ENCODE data around the gene COX6A1.

Gene COX6A1

DNA sequence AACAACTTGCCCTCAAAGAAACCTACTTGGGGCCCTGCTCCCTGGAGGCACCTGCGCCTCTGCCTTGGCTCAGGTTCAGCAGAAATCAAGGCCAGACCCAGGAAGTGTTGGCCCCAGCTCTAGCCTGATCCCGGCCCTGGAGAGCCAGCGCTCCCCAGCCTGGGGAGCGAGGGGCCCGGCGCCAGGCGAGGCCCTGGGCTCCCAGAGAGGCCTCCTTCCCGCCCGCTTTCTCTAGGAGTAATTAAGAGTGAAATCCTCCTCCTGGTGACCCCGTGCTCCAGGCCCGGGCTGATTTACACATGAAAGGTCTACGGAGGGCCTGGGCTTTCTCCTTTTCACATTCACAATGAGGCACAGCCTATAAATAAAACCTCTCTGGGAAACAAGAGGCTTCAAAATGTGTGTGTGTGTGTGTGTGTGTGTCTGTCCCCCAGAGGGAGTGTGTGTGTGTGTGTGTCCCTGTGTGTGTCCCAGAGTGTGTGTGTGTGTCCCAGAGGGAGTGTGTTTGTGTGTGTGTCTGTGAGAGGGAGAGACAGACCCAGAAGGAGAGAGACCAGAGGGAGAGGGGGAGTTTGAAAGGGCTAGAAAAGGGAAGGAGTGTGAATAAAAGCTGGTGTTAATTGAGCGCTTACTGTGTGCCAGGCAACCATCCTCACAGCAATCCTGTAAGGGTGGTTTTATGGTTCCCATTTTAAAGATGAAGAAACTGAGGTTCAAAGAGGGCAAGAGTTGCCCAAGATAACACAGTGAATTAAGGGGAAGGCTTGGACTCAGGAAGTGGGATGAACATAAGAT, 23.8 kb upstream of the COX6A1 start:
- no peaks in the 10 kb centered on the region for H4K20me1 ChIP-seq (ENCODE audit: control insufficient read depth, insufficient read depth, low read depth, low read length)
- H3K9me2 ChIP-seq (replicated peaks; ENCODE audit: control insufficient read depth, low read length) = no peaks in the 10 kb centered on the region
- H3K4me1 ChIP-seq (ENCODE audit: control insufficient read depth, low read length) = no peaks in the 10 kb centered on the region
- 0 out of 2 replicates have a peak, but pooled peaks cover 3% of the 10 kb centered on the region for H3K27me3 ChIP-seq (ENCODE audit: control insufficient read depth, low read length)
- no peaks in the 10 kb centered on the region; the same call in 1 of the 2 replicates for H3F3A ChIP-seq (ENCODE audit: control insufficient read depth, insufficient read depth)
- no peak overlapping the region for H3K27ac ChIP-seq (ENCODE audit: low read depth, low read length)
- no peak overlapping the region for H3K4me3 ChIP-seq (ENCODE audit: low read length)
- no peaks in the 10 kb centered on the region for H3K79me2 ChIP-seq (ENCODE audit: control insufficient read depth, low read length)
- TF ChIP-seq, protein P1, sequence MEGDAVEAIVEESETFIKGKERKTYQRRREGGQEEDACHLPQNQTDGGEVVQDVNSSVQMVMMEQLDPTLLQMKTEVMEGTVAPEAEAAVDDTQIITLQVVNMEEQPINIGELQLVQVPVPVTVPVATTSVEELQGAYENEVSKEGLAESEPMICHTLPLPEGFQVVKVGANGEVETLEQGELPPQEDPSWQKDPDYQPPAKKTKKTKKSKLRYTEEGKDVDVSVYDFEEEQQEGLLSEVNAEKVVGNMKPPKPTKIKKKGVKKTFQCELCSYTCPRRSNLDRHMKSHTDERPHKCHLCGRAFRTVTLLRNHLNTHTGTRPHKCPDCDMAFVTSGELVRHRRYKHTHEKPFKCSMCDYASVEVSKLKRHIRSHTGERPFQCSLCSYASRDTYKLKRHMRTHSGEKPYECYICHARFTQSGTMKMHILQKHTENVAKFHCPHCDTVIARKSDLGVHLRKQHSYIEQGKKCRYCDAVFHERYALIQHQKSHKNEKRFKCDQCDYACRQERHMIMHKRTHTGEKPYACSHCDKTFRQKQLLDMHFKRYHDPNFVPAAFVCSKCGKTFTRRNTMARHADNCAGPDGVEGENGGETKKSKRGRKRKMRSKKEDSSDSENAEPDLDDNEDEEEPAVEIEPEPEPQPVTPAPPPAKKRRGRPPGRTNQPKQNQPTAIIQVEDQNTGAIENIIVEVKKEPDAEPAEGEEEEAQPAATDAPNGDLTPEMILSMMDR (IDR thresholded peaks at IDR 0.05; ENCODE audit: low read depth, low read length, poor library complexity, severe bottlenecking) = no peak
- no peak for TF ChIP-seq EZH2phosphoT487 (IDR thresholded peaks at IDR 0.05; ENCODE audit: borderline replicate concordance, low read length)
- H3K36me3 ChIP-seq (ENCODE audit: control insufficient read depth, low read length) = no peaks in the 10 kb centered on the region
- no peak overlapping the region for H3K4me2 ChIP-seq (ENCODE audit: low read length)
- no peaks in the 10 kb centered on the region for H3K9me3 ChIP-seq (ENCODE audit: control insufficient read depth, insufficient read depth, low read length)

- no peaks in the 10 kb centered on the region for H3K9me3 ChIP-seq (ENCODE audit: control insufficient read depth, insufficient read depth, low read length)
- H3K4me1 ChIP-seq (ENCODE audit: control insufficient read depth, low read length) = no peaks in the 10 kb centered on the region
- TF ChIP-seq EZH2phosphoT487 (IDR thresholded peaks at IDR 0.05; ENCODE audit: borderline replicate concordance, low read length) = no peak
- TF ChIP-seq, protein P1 (IDR thresholded peaks at IDR 0.05; ENCODE audit: low read depth, low read length, poor library complexity, severe bottlenecking) = no peak
- H3K4me2 ChIP-seq (ENCODE audit: low read length) = no peak overlapping the region
- no peaks in the 10 kb centered on the region for H4K20me1 ChIP-seq (ENCODE audit: control insufficient read depth, insufficient read depth, low read depth, low read length)
- no peaks in the 10 kb centered on the region; the same call in 1 of the 2 replicates for H3F3A ChIP-seq (ENCODE audit: control insufficient read depth, insufficient read depth)
- H3K27ac ChIP-seq (ENCODE audit: low read depth, low read length) = no peak overlapping the region
- H3K27me3 ChIP-seq (ENCODE audit: control insufficient read depth, low read length) = 0 out of 2 replicates have a peak, but pooled peaks cover 3% of the 10 kb centered on the region
- H3K9me2 ChIP-seq (replicated peaks; ENCODE audit: control insufficient read depth, low read length) = no peaks in the 10 kb centered on the region
- no peaks in the 10 kb centered on the region for H3K79me2 ChIP-seq (ENCODE audit: control insufficient read depth, low read length)
- no peaks in the 10 kb centered on the region for H3K36me3 ChIP-seq (ENCODE audit: control insufficient read depth, low read length)
- H3K4me3 ChIP-seq (ENCODE audit: low read length) = no peak overlapping the region
Measured at GRCh38 chr12:120416490-120417216, 21.3 kb upstream of the COX6A1 start.

DNA sequence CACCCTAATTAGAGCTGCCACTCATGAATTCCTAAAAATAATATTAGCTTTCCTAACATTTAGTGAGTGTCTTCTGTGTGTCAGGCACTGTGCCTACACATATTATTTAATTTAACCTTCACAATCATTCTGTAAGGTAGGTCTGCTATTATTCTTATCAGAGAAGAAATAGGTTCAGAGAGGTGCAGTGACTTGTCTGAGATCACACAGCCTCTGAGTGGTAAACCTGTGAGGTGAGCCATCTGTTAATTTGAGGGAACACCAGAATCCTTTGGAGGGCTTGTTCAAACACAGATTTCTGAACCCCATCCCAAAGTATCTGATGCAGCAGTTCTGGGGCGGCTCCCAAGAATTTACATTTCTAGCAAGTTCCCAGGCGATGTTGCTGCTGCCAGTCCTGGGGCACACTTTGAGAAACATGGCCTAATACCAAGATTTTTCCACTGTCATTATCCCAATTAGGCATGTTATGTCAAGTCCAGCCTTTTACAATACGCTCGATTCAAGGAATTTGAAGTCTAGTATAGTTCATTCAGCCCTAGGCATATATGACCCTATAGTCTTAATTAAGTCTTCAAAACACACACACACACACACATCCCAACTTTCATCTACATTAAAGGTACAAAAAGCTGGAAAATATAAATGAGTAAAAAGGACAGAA, 19.9 kb upstream of the COX6A1 start:
- Histone ChIP-seq H3F3A (ENCODE audit: control insufficient read depth, insufficient read depth) (no peaks in the 10 kb centered on the region; the same call in 1 of the 2 replicates), H3K4me2 (ENCODE audit: low read length) (no peak overlapping the region), H3K27ac (ENCODE audit: low read depth, low read length) (no peak overlapping the region), H3K4me1 (ENCODE audit: control insufficient read depth, low read length) (no peaks in the 10 kb centered on the region), H3K4me3 (ENCODE audit: low read length) (no peak overlapping the region), H3K9me3 (ENCODE audit: control insufficient read depth, insufficient read depth, low read length) (no peaks in the 10 kb centered on the region), H3K27me3 (ENCODE audit: control insufficient read depth, low read length) (no peaks in the 10 kb centered on the region), H3K9me2 (replicated peaks; ENCODE audit: control insufficient read depth, low read length) (no peaks in the 10 kb centered on the region), H3K36me3 (ENCODE audit: control insufficient read depth, low read length) (no peaks in the 10 kb centered on the region), H4K20me1 (ENCODE audit: control insufficient read depth, insufficient read depth, low read depth, low read length) (no peaks in the 10 kb centered on the region), H3K79me2 (ENCODE audit: control insufficient read depth, low read length) (no peaks in the 10 kb centered on the region)
- TF ChIP-seq EZH2phosphoT487 (IDR thresholded peaks at IDR 0.05; ENCODE audit: borderline replicate concordance, low read length) = no peak
- TF ChIP-seq, protein P1 (IDR thresholded peaks at IDR 0.05; ENCODE audit: low read depth, low read length, poor library complexity, severe bottlenecking) = no peak
